ENCODE data around the gene APAF1.
A peak's percentile ranks its signal among the peaks of the same experiment; 100 is the strongest.
"Not testable (repeated sequence)": the region's sequence is repeated elsewhere in the genome, so short reads cannot be mapped to it uniquely, and the experiment has no call there.

APAF1 gene

DNA sequence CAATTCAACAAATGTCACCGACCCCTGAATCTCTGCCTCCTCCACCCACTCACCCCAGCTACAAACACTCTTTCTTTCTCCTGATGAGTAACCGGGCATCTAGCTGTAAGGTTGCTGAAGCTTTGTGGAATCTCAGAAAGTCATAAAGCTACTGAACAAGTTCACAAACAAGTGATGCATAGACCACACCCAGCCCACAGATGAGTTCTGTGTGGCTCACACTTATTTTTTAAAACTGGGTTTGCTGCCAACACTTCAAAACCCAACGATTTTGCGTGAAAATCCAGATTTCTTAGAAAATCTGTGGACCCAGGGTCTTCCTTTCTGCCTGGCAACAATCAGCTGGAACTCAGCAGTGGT is 96.1 kb downstream of the APAF1 start:
- H3K4me1 Mint-ChIP-seq (ENCODE audit: low read depth in 2 of 2): peaks cover 4 to 5% of the 10 kb centered on the region in 2 donors

DNA sequence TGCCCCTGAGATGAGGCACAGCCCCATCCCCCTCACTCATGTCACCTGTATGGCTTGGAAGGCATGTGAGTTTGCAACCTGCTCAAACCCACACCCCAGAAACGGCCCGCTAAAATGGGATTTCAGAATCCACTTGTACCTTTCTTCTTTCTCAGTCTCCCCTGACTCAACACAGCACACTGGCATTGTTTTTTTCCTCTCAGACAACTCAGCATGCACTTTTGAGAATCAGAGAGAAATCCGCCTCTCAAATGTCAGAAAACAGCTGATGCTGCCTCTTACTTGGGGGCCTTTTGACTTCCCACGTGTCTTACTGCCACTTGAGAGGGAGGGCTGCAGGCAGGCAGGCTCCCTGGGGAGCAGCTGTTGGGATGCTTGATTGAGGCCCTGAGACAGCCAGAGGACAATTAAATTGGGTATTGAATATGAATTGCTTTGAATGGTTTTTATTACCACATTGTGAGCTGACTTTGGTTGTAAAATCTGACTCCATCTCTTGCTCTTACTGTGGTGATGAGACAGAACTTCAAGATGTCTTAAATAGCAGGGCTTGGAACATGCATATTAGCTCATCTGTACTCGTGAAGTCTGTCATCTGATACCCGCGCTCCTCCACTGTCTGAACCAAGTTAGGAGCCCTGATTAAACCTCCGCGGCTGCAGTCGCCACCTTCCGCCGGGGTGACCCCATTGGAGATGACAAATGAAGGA is 96.6 kb downstream of the APAF1 start:
- Mint-ChIP-seq H3K27ac (peak overlapping the region in 1 of 2 donors; percentile 41), H3K36me3 (ENCODE audit: insufficient read depth) (peaks cover 2% of the 10 kb centered on the region), H3K9me3 (peaks cover 0 to 4% of the 10 kb centered on the region in 2 donors), H3K27me3 (peaks cover 14 to 34% of the 10 kb centered on the region in 2 donors), H3K4me1 (ENCODE audit: low read depth in 2 of 2) (peaks cover 7% of the 10 kb centered on the region in 2 donors), H3K4me3 (no peak overlapping the region)
- DNase-seq (no peak), ATAC-seq (replicated peaks) (no peak)

More for the DNA sequence above, 96.1 kb downstream of the APAF1 start:
- H3K27me3 Mint-ChIP-seq: peaks cover 8 to 29% of the 10 kb centered on the region in 2 donors
- H3K36me3 Mint-ChIP-seq (ENCODE audit: insufficient read depth): peaks cover 2% of the 10 kb centered on the region
- DNase-seq (no peak), ATAC-seq (replicated peaks) (no peak)
- H3K4me3 Mint-ChIP-seq: no peak overlapping the region
- peaks cover 0 to 4% of the 10 kb centered on the region in 2 donors for H3K9me3 Mint-ChIP-seq
- peak overlapping the region in 1 of 2 donors; percentile 41 for H3K27ac Mint-ChIP-seq

DNA sequence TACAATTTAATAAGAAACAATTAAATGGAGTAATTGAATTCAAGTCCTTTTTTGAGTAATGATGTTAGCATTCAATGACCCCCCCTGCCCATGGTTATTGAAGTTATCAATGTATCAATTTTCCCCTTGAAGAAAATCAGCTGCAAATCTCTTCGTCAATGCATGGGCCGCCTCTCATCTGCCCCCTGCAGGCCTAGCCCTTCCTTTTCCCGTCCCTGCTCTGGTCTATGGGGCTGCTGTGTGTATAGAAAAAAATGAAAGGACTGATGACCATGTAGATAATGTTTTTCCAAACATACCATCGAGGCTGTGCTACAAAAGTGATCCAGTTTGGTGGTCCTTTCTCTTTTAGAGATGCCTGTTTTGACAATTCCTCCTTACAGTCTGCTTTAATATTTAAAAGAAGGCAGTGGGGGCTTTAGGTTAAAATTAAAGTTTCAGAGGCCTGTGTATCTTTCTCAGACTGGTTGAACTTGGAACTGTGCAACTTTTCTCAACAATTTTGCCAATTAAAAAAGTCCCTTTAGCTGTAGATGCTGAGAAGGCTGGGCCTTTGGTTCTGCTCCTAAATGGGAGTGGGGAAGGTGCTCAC is 98.4 kb downstream of the APAF1 start:
- no peak overlapping the region for H3K4me3 Mint-ChIP-seq
- H3K36me3 Mint-ChIP-seq (ENCODE audit: insufficient read depth): peaks cover 2% of the 10 kb centered on the region
- no peak overlapping the region for H3K27ac Mint-ChIP-seq
- peaks cover 24 to 45% of the 10 kb centered on the region in 2 donors for H3K27me3 Mint-ChIP-seq
- H3K9me3 Mint-ChIP-seq: peaks cover 0 to 4% of the 10 kb centered on the region in 2 donors
- ATAC-seq (replicated peaks): peak; percentile 31
- H3K4me1 Mint-ChIP-seq (ENCODE audit: low read depth in 2 of 2): peaks cover 7% of the 10 kb centered on the region in 2 donors
- DNase-seq: peak in 2 of 3 experiments; percentile 5 to 23

DNA sequence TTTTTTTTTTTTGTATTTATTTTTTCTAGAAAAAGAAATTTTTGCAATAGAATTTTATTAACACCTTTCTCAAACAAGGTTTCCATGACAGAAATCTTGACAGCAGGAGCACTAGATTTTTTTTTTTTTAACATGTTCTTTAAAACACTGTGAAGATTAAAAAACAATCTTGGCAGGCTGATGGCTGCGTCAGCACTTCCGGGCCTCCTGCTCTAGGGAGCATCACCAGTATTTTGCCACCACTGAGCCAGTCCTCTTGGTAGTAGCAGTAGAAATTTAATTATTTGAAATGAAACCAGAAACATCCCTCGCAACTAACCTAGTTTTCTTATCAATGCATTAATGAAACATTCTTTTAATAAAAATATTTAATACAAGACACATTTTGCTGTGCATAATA is 99.6 kb downstream of the APAF1 start:
- Mint-ChIP-seq H3K4me1 (ENCODE audit: low read depth in 2 of 2) (peaks cover 7% of the 10 kb centered on the region in 2 donors), H3K9me3 (peaks cover 0 to 4% of the 10 kb centered on the region in 2 donors), H3K36me3 (ENCODE audit: insufficient read depth) (peaks cover 2% of the 10 kb centered on the region), H3K4me3 (peak overlapping the region in 1 of 2 donors; percentile 86), H3K27me3 (peaks cover 28 to 52% of the 10 kb centered on the region in 2 donors), H3K27ac (no peak overlapping the region)
- ATAC-seq (replicated peaks) (peak; percentile 46), DNase-seq (no peak)

DNA sequence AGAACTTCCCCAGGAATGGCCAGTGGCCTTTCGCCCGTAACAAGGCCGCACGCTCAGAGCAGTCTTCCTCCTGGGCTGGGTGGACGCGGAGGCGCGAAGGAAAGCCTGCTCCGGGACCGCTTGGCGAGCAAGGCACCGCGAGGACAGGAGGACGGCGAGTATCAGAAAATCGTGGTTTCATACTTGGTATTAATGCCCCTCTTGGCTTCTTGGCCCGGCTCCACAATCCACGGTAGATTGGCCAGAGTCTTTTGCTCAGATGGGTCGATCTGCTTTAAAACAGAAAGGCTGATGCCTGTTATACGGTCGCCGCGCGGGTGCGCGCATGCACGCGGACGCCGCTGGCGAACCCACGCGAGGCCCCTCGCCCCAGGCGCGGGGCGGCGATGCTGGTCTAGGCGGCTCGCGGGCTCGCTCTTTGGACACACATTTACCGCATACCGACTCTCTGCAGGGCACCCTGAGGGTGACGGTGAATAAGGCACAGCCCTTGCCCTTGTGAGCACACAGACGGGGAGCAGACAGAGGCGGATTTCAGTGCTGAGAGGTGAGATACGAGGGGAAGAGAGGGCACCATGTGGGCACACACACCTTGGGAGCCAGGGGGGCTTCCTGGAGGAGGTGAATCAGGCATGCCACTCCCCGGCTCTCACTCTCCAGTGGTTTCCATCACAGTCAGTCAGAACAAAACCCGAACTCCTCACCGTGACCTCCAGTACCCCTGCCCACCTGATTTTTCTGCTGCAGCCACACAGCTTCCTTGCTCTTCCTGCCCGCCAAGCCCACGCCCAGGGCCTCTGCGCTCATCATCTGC is 100.7 kb downstream of the APAF1 start:
- Mint-ChIP-seq H3K36me3 (ENCODE audit: insufficient read depth) (no peaks in the 10 kb centered on the region), H3K4me1 (ENCODE audit: low read depth in 2 of 2) (peaks cover 7% of the 10 kb centered on the region in 2 donors), H3K27me3 (peaks cover 31 to 56% of the 10 kb centered on the region in 2 donors), H3K9me3 (peaks cover 0 to 4% of the 10 kb centered on the region in 2 donors), H3K4me3 (peak overlapping the region; percentile 59 to 86), H3K27ac (peak overlapping the region in 1 of 2 donors; percentile 52)
- DNase-seq (peak in 1 of 3 experiments; percentile 13), ATAC-seq (replicated peaks) (peak; percentile 60)

DNA sequence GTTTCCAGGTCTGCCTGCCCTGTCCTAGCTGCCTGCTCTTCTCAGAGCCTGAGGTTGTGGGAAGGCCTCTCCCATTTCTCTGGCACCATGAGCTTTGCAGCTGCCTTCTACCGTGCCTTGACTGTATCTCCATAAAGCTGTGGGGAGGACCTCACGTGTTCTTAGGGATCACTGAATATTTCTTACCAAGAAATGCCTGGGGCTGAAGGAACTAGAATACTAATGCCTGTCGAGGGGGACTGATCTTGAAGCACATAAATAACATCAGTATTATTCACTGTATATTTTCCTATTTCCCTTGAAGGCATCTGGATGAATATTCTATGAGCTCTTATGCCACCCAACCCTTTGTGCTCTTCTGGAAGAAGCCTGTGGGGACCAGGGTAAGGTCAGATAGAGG is 103.4 kb downstream of the APAF1 start:
- Mint-ChIP-seq H3K4me1 (ENCODE audit: low read depth in 2 of 2) (peaks cover 7% of the 10 kb centered on the region in 2 donors), H3K27me3 (peaks cover 25 to 35% of the 10 kb centered on the region in 2 donors)

DNA sequence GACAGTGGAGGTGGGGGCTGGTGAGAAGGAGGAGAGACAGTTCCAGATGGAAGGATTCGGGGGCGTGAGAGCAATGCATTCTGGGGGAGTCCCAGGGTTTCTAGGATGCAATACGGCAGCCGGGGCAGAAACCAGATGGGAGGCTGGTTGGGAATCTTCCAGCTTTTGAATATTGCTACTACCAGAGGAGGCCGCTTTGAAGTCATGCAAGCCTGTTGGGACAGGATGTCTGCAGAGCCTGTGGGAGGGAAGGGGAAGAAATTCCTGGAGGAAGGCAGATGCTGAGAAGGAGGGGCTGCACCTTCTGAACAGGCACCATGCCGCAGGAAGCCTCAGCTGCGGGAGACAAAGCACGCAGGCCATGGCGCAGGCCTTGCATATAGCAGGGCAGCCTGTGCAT is 105.4 kb downstream of the APAF1 start:
- no peak for ATAC-seq (replicated peaks)

More for the DNA sequence above, 103.4 kb downstream of the APAF1 start:
- DNase-seq: no peak
- Mint-ChIP-seq H3K4me3 (no peak overlapping the region), H3K36me3 (ENCODE audit: insufficient read depth) (no peaks in the 10 kb centered on the region), H3K27ac (no peak overlapping the region), H3K9me3 (no peaks in the 10 kb centered on the region)
- no peak for ATAC-seq (replicated peaks)

DNA sequence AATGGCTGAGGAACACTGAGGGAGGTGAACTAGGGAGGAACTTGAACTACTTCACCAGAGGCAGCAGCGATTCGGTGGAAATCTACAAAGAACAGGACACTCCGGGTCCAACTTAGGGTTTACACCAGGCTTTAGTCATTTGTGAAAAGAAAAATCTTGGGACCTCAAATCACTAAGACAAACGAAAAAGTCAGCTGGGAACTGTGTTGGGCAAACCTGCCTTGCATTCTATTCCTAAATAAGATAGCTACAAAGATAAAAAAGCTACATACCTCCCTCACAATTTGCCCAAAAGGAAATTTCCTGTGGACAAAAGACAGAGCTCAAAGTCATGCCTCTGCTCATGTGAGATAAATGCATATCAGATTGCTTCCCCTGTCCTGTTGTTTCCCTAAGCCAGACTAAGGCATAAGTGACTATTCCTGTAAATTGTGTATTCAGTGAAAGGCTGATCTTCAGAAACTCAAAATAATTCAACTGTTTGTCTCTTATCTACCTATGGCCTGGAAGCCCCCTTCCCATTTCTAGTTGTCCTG is 106.6 kb downstream of the APAF1 start:
- Mint-ChIP-seq H3K27ac (no peak overlapping the region), H3K27me3 (peaks cover 18 to 35% of the 10 kb centered on the region in 2 donors)

More for the DNA sequence above, 105.4 kb downstream of the APAF1 start:
- Mint-ChIP-seq H3K27me3 (peaks cover 25 to 38% of the 10 kb centered on the region in 2 donors), H3K4me1 (ENCODE audit: low read depth in 2 of 2) (peaks cover 7 to 14% of the 10 kb centered on the region in 2 donors), H3K9me3 (no peaks in the 10 kb centered on the region), H3K36me3 (ENCODE audit: insufficient read depth) (no peaks in the 10 kb centered on the region), H3K4me3 (no peak overlapping the region), H3K27ac (no peak overlapping the region)
- DNase-seq: no peak

DNA sequence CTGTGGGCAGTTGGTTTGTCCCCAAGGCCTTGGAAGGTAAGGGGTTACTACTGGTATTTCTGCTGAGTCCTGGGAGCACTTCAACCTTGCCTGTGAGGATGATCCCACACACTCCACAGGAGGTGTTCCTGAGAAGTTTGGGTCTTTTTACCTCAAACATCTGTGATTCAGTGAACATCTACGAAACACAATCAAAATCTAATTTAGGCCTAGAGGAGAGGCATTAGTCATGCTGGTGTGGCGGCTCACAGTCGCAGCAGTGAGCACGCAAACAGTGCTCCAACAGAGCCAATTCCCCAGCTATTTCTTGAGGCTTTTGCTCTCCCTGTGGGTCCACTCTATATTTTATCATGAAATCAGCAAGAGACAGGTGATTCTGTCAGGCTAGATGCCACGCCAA is 107.6 kb downstream of the APAF1 start:
- H3K36me3 Mint-ChIP-seq (ENCODE audit: insufficient read depth): no peaks in the 10 kb centered on the region
- H3K27ac Mint-ChIP-seq: no peak overlapping the region
- peaks cover 0 to 7% of the 10 kb centered on the region in 2 donors for H3K4me1 Mint-ChIP-seq (ENCODE audit: low read depth in 2 of 2)
- DNase-seq: no peak
- no peak for ATAC-seq (replicated peaks)
- H3K27me3 Mint-ChIP-seq: peaks cover 7 to 25% of the 10 kb centered on the region in 2 donors
- H3K4me3 Mint-ChIP-seq: no peak overlapping the region
- no peaks in the 10 kb centered on the region for H3K9me3 Mint-ChIP-seq

More for the DNA sequence above, 106.6 kb downstream of the APAF1 start:
- no peak overlapping the region for H3K4me3 Mint-ChIP-seq
- H3K4me1 Mint-ChIP-seq (ENCODE audit: low read depth in 2 of 2): peaks cover 0 to 7% of the 10 kb centered on the region in 2 donors
- H3K9me3 Mint-ChIP-seq: no peaks in the 10 kb centered on the region
- DNase-seq: no peak
- no peak for ATAC-seq (replicated peaks)
- no peaks in the 10 kb centered on the region for H3K36me3 Mint-ChIP-seq (ENCODE audit: insufficient read depth)

DNA sequence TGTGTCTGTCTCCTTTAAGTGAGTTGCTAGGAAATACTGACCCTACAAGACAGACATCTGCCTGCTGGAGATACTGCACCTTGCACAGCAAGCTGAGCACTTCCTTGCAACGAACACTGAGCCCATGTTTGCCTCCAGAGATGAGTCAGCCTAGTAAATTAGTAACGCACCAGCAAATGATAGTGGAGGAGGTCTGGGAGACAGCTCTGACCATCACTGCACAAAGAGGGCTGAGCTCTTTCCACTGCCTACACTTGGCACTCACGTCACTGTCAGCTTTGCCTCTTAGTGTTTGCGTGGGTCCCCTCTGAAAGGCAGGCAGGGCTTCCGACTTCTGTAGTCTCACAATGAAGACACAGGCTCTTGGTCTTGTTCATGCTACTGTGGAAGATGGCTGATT is 109.0 kb downstream of the APAF1 start:
- DNase-seq: no peak
- Mint-ChIP-seq H3K27ac (peak overlapping the region in 1 of 2 donors; percentile 60), H3K27me3 (peaks cover 6 to 23% of the 10 kb centered on the region in 2 donors), H3K4me3 (no peak overlapping the region), H3K4me1 (ENCODE audit: low read depth in 2 of 2) (peaks cover 0 to 7% of the 10 kb centered on the region in 2 donors), H3K36me3 (ENCODE audit: insufficient read depth) (no peaks in the 10 kb centered on the region), H3K9me3 (no peaks in the 10 kb centered on the region)
- no peak for ATAC-seq (replicated peaks)

DNA sequence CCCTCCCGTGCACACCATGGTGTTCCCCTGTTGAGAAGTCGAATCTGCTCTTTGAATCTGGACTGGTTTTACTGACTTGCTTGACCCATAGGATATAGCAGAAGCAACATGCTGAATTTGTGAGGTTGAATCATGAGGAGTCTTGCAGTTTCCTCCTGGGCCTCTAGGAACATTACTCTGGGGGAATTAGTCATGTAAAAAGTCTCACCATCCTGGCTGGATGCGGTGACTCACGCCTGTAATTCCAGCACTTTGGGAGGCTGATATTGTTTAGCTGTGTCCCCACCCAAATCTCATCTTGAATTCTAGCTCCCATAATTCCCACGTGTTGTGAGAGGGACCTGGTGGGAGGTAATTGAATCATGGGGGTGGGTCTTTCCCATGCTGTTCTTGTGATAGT is 110.8 kb downstream of the APAF1 start:
- not testable (repeated sequence) for DNase-seq; H3K27ac Mint-ChIP-seq; H3K9me3 Mint-ChIP-seq; ATAC-seq (replicated peaks); H3K36me3 Mint-ChIP-seq (ENCODE audit: insufficient read depth); H3K4me3 Mint-ChIP-seq; H3K4me1 Mint-ChIP-seq (ENCODE audit: low read depth in 2 of 2)
- peaks cover 6 to 16% of the 10 kb centered on the region in 2 donors for H3K27me3 Mint-ChIP-seq

DNA sequence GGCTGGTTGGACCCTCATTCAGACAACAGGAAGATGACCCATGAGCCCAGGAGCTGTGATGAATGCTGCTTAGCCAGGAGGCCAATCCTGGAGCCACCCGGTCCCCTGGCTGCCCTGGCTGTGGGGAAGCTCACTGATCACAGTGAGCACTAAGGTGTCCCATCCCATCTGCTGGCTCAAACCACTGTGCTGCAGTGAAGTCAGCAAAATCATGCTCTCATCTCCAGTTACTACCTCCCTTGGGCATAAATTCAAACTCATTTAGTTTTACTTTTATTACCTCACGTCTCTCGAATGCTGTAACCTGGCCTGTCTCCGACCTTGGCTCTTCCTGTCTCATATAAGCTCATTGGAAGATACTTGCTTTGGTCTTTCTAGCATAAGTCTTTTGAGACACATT is 112.4 kb downstream of the APAF1 start:
- Mint-ChIP-seq H3K4me1 (ENCODE audit: low read depth in 2 of 2) (peaks cover 0 to 7% of the 10 kb centered on the region in 2 donors), H3K36me3 (ENCODE audit: insufficient read depth) (no peaks in the 10 kb centered on the region), H3K27ac (no peak overlapping the region), H3K4me3 (no peak overlapping the region), H3K9me3 (no peaks in the 10 kb centered on the region), H3K27me3 (peaks cover 7 to 23% of the 10 kb centered on the region in 2 donors)
- DNase-seq: no peak
- no peak for ATAC-seq (replicated peaks)

DNA sequence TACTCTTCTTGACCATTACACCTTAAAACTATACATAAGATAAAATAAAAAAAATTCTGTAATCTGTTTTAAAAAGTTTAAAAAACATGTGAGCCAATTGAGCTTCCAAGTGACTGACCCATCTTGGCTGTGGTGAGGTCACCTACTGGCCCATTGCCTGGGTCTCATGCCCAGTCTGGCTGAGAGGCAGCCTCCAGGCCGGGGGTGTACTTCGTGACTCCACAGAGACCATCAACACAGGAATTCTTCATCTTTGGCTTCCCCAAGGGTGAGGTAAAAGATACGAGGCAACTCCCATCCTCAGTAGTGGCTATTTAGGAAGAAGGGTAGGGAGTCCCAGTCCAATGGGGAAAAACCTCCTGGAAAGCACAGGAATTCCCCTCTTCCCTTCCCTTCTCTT is 113.2 kb downstream of the APAF1 start:
- H3K4me1 Mint-ChIP-seq (ENCODE audit: low read depth in 2 of 2): peaks cover 0 to 7% of the 10 kb centered on the region in 2 donors

More for the DNA sequence above, 113.2 kb downstream of the APAF1 start:
- no peak overlapping the region for H3K27ac Mint-ChIP-seq
- H3K27me3 Mint-ChIP-seq: peaks cover 11 to 23% of the 10 kb centered on the region in 2 donors
- no peaks in the 10 kb centered on the region for H3K9me3 Mint-ChIP-seq
- ATAC-seq (replicated peaks) (no peak), DNase-seq (no peak)
- no peaks in the 10 kb centered on the region for H3K36me3 Mint-ChIP-seq (ENCODE audit: insufficient read depth)
- H3K4me3 Mint-ChIP-seq: no peak overlapping the region
